ENCODE measurements around the gene NAB1.

Gene NAB1

DNA sequence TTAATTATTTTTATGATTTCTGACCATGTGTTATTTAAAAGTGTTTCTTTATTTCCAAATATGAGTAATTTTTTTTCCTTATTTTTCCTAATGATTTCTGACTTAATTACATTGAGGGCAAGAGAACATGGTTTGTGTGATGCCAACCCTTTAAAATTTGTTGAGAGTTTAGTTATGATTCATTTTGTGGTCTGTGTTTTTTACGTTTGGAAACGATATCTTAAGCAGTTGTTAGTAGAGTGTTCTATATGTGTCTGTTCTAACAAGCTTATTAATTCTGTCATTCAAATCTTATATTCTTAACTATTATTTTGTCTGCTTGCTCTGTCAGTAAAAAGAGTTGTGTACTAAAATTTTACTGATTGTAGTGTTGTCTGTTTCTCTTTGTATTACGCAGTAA is 15.0 kb downstream of the NAB1 start:
- TF ChIP-seq, protein P1, sequence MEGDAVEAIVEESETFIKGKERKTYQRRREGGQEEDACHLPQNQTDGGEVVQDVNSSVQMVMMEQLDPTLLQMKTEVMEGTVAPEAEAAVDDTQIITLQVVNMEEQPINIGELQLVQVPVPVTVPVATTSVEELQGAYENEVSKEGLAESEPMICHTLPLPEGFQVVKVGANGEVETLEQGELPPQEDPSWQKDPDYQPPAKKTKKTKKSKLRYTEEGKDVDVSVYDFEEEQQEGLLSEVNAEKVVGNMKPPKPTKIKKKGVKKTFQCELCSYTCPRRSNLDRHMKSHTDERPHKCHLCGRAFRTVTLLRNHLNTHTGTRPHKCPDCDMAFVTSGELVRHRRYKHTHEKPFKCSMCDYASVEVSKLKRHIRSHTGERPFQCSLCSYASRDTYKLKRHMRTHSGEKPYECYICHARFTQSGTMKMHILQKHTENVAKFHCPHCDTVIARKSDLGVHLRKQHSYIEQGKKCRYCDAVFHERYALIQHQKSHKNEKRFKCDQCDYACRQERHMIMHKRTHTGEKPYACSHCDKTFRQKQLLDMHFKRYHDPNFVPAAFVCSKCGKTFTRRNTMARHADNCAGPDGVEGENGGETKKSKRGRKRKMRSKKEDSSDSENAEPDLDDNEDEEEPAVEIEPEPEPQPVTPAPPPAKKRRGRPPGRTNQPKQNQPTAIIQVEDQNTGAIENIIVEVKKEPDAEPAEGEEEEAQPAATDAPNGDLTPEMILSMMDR (IDR thresholded peaks at IDR 0.05; ENCODE audit: borderline replicate concordance, insufficient read depth, low read depth, low read length) = no peak
- H3K4me3 ChIP-seq (ENCODE audit: low read depth, low read length) = no peak overlapping the region

DNA sequence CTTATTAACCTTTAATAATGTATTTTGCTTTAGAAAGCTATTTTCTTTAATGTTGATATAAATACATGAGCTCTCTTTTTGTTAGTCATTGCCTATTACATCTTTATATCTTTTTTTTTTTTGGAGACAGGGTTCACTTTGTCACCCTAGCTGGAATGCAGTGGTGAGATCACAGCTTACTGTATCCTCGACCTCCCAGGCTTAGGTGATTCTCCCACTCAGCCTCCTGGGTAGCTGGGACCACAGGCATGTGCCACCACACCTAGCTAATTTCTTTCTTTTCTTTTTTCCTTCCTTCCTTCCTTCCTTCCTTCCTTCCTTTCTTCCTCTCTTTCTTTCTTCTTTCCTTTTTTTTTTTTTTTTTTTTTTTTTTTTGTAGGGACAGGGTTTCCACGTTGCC is 15.4 kb downstream of the NAB1 start:
- H3K4me3 ChIP-seq (ENCODE audit: low read depth, low read length) = no peak overlapping the region
- TF ChIP-seq, protein P1 (IDR thresholded peaks at IDR 0.05; ENCODE audit: borderline replicate concordance, insufficient read depth, low read depth, low read length) = no peak

DNA sequence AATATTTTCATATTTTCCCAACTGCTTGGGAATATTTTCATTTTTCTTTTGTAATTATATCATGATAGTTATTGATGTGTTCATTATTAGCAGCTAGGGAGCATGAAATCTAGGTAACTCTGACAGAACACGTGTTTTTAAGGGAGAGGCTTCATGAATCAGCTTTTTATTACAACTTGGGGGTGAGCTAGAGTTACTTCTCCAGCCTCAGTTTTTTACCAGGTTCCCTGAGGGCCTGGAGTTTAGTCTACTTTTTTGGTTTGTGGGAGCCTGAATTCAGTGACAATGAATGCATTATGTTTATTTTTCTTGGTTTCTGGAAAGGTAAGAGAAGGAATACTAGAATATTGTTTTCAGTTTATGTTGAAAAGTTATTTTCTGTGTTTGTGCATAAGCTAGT is 18.0 kb downstream of the NAB1 start:
- no peak overlapping the region for H3K4me3 ChIP-seq (ENCODE audit: low read depth, low read length)
- TF ChIP-seq, protein P1 (IDR thresholded peaks at IDR 0.05; ENCODE audit: borderline replicate concordance, insufficient read depth, low read depth, low read length) = no peak

DNA sequence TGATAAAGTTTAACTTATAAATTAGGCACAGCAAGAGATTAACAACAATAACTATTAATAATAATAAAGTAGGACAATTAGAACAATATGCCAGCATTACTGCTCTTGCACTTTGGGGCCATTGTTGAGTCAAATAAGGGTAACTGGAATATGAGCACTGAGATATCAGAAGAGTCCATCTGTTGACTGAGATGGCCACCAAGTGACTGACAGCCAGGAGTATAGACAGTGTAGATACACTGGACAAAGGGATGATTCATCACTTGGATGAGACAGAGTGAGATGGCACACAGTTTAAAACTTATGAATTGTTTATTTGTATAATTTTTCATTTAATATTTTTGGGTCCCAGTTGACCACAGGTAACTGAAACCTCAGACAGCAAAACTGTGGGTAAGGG is 20.0 kb downstream of the NAB1 start:
- TF ChIP-seq, protein P1 (IDR thresholded peaks at IDR 0.05; ENCODE audit: borderline replicate concordance, insufficient read depth, low read depth, low read length) = no peak
- no peak overlapping the region for H3K4me3 ChIP-seq (ENCODE audit: low read depth, low read length)

DNA sequence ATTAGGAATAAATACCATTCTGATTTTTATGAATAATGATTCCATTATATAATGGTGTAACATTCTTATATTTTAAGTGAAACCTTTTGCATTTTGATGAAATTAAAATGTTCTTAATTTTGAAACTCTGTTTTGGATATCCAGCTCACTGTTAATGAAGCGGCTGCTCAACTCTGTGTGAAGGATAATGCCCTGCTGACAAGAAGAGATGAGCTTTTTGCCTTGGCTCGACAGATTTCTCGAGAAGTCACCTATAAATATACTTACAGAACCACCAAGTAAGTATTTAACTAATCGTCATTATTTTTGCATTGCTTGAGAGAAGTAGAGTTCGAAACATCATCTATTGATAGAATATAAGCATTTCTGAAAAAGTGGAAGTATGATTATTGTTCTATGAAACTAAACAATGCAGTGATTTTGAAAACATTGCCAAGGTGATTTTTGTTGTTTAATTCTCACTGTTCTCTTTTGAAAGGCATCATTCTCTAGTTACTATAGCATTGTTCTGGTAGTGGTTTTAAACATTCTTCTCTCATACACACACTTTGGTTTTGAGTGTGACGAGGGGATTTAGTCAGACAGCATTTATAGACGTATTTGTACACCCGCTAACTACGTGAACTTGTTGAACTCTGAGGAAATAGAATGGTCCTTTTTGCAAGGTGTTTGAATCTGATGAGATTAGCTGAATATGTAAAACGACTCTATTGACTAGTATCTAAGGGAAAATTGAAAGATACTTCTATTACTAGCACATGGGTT is 21.5 kb downstream of the NAB1 start:
- H3K4me3 ChIP-seq (ENCODE audit: low read depth, low read length) = no peak overlapping the region
- TF ChIP-seq, protein P1 (IDR thresholded peaks at IDR 0.05; ENCODE audit: borderline replicate concordance, insufficient read depth, low read depth, low read length) = no peak

DNA sequence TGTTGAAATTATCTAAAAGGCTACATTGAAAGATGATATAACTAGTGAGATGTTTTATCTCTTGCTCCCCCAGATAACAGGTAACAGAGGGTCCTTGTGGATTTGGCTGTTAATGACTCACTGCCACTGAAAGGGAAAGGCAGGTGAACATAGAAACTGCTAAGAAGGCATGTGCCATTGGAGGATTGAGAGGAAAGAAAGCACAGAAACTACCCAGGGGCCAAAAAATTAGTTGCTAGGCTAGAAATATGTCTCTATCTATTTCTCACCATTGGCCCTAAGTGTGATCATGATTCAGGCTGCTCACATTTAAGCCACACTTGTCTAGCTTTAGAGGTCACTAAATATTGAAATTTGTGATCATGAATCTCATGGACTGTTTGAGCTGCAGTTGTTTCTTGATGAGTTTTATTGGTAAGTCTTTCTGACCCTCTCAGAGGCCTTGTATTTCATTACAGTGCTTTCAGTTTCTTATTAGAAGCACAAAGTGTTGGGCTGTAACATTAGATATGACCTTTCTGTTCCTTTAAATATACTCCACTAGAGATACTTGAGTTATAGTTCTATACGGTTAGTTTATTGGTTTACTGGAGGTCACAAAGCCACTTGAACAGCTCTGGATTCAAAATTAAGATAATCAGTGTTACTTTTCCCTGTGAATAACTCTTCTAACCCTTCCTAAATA is 26.2 kb downstream of the NAB1 start:
- no peak overlapping the region for H3K4me3 ChIP-seq (ENCODE audit: low read depth, low read length)
- TF ChIP-seq, protein P1 (IDR thresholded peaks at IDR 0.05; ENCODE audit: borderline replicate concordance, insufficient read depth, low read depth, low read length) = no peak

DNA sequence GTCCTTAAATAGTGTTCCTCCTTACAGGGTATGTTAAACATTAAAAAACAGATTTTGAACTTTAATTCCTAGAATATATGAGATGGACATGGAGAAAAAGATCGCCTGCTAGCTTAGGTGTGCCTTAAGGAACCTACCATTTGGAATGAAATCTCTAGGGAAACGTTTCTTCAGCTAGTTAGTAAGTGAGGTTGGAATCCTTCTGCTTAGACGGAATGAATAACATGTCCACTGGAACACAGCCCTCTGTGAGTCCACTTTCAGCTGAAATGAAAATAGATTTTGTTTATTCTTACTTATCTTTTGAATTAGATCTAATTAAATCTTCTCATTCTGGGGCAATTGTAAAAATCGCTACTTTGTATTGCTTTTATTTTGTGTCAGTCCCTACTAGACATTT is 28.4 kb downstream of the NAB1 start:
- H3K4me3 ChIP-seq (ENCODE audit: low read depth, low read length) = no peak overlapping the region
- TF ChIP-seq, protein P1 (IDR thresholded peaks at IDR 0.05; ENCODE audit: borderline replicate concordance, insufficient read depth, low read depth, low read length) = no peak

Measured in GM12875 (cell line).